T-helper 1 cell (primary cell): Measurements from ENCODE around the gene GJE1.
"Not testable (repeated sequence)": the region's sequence is repeated elsewhere in the genome, so short reads cannot be mapped to it uniquely, and the experiment has no call there.

Experiments used
- DNase-seq, 5 donors: peaks; one replicate each; pipeline ENCODE4 v3.0.0-alpha.2; 2012 to 2020
- total RNA-seq, 4 donors: gene quantifications; one replicate each; lab custom pipeline; 2026; lab: John Stamatoyannopoulos, UW

GJE1 gene
- 0 to 0.12 (median 0) reads per million in 4 donors for total RNA-seq

- no peak for DNase-seq
Observed at GRCh38 chr6:142132625-142133024, at the start of gene GJE1. TSS of gene GJE1 (plus strand) at chr6:142132925. CDS start at chr6:142133159, 234 bp downstream.

GRCh38 chr6:142087950-142088857 lies 44.5 kb upstream of the GJE1 start:
- no peak for DNase-seq

- no peak for DNase-seq
Observed at GRCh38 chr6:142088858-142089216, 43.9 kb upstream of the GJE1 start.

- not testable (repeated sequence) for DNase-seq
Observed at GRCh38 chr6:142104820-142105219, 27.9 kb upstream of the GJE1 start.

- DNase-seq: not testable (repeated sequence)
Observed at GRCh38 chr6:142110820-142111219, 21.9 kb upstream of the GJE1 start.

- DNase-seq: peak; percentile 17 to 64 (median 44)
Observed at GRCh38 chr6:142112451-142113061, 20.2 kb upstream of the GJE1 start.

GRCh38 chr6:142117366-142117765 lies 15.4 kb upstream of the GJE1 start:
- no peak for DNase-seq

- DNase-seq: no peak
Observed at GRCh38 chr6:142118328-142118727, 14.4 kb upstream of the GJE1 start.

- no peak for DNase-seq
Observed at GRCh38 chr6:142118925-142119324, 13.8 kb upstream of the GJE1 start.

- DNase-seq: no peak
Observed at GRCh38 chr6:142121342-142121741, 11.4 kb upstream of the GJE1 start.

- no peak for DNase-seq
Observed at GRCh38 chr6:142130814-142131213, 1.9 kb upstream of the GJE1 start.

- DNase-seq: no peak
Observed at GRCh38 chr6:142138876-142139275, 6.2 kb downstream of the GJE1 start.

- not testable (repeated sequence) for DNase-seq
Observed at GRCh38 chr6:142141531-142141930, 8.8 kb downstream of the GJE1 start.

- peak; percentile 90 to 99 (median 94) for DNase-seq
Observed at GRCh38 chr6:142146828-142147662, 14.3 kb downstream of the GJE1 start, which contains the start of the genes NMBR and VTA1. TSS of gene NMBR (minus strand) at chr6:142147122. CDS start at chr6:142088658, 58,464 bp downstream. TSS of gene VTA1 (plus strand) at chr6:142147263. CDS start at chr6:142147288, 25 bp downstream.

GRCh38 chr6:142152746-142153145 lies 20.0 kb downstream of the GJE1 start:
- no peak for DNase-seq

- no peak for DNase-seq
Observed at GRCh38 chr6:142153196-142153595, 20.5 kb downstream of the GJE1 start.

GRCh38 chr6:142154336-142154735 lies 21.6 kb downstream of the GJE1 start:
- DNase-seq: no peak

GRCh38 chr6:142155091-142155490 lies 22.4 kb downstream of the GJE1 start:
- DNase-seq: no peak

- peak in 1 of 5 donors; percentile 3 for DNase-seq
Observed at GRCh38 chr6:142155895-142156757, 23.4 kb downstream of the GJE1 start.

- DNase-seq: not testable (repeated sequence)
Observed at GRCh38 chr6:142156758-142157068, 24.0 kb downstream of the GJE1 start.

GRCh38 chr6:142162780-142163179 lies 30.1 kb downstream of the GJE1 start:
- no peak for DNase-seq

GRCh38 chr6:142165227-142165626 lies 32.5 kb downstream of the GJE1 start:
- no peak for DNase-seq
